Bronchial epithelial cell (primary cell): ENCODE measurements around the gene RPS6KA2. TPM values are rescaled to one million over a fixed set of nuclear protein-coding genes. Genes with fewer than 3 reads are reported as not detected.

Experiments used
- DNase-seq: peaks from one replicate; pipeline ENCODE4 v3.0.0-alpha.2; 2010; ENCODE audit warnings: low read depth
- FAIRE-seq: peaks from 2 replicates; lab custom pipeline; 2011; peaks lifted over from hg19 to GRCh38; lab: Jason Lieb, UNC
- H3K27me3 ChIP-seq: 2 replicates; pipeline ENCODE4 v1.5.1; 2011; ENCODE audit warnings: low read length; ENCODE audit not compliant: control insufficient read depth, insufficient read depth
- H3K36me3 ChIP-seq: 2 replicates; pipeline ENCODE4 v1.5.1; 2011; ENCODE audit warnings: low read length; ENCODE audit not compliant: control insufficient read depth, insufficient read depth
- H3K4me3 ChIP-seq: 2 replicates; pipeline ENCODE4 v1.5.1; 2011; ENCODE audit warnings: mild to moderate bottlenecking, low read depth, low read length, control low read depth
- total RNA-seq: library from RNA; depleted of rRNA; stranded (reverse); fragments of >200 nt; gene quantifications from 2 replicates; pipeline ENCODE4 v1.2.1, GENCODE V29; 2014
- TF ChIP-seq, protein P1 (sequence below): IDR thresholded peaks from 2 replicates; pipeline ENCODE4 v1.5.1; 2011; ENCODE audit warnings: mild to moderate bottlenecking, moderate library complexity, low read length, control low read depth, inconsistent platforms; ENCODE audit not compliant: insufficient read depth, severe bottlenecking

Gene RPS6KA2
- total RNA-seq, 1 donor from 2014 or later: 42.6 TPM

DNA sequence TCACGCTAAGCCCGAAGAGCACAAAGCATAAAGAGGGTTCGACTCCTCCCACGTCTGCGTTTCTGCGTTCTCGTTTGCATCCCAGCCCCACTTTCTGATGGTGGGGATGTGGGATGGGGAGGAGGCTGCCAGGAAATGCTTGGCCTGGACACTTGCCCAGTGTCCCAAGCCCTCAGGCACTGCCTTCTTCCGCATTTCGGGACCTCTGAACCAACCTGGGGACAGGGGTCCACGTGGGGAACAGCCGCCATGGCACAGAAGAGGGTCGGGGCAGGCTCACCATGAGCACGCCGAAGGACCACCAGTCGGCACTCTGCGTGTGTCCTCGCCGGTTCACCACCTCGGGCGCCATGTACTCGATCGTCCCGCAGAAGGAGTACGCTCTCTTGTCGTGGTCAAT, 128.8 kb downstream of the RPS6KA2 start:
- no peak overlapping the region for H3K4me3 ChIP-seq
- H3K27me3 ChIP-seq: no peaks in the 10 kb centered on the region
- peaks cover 4% of the 10 kb centered on the region for H3K36me3 ChIP-seq
- TF ChIP-seq, protein P1, sequence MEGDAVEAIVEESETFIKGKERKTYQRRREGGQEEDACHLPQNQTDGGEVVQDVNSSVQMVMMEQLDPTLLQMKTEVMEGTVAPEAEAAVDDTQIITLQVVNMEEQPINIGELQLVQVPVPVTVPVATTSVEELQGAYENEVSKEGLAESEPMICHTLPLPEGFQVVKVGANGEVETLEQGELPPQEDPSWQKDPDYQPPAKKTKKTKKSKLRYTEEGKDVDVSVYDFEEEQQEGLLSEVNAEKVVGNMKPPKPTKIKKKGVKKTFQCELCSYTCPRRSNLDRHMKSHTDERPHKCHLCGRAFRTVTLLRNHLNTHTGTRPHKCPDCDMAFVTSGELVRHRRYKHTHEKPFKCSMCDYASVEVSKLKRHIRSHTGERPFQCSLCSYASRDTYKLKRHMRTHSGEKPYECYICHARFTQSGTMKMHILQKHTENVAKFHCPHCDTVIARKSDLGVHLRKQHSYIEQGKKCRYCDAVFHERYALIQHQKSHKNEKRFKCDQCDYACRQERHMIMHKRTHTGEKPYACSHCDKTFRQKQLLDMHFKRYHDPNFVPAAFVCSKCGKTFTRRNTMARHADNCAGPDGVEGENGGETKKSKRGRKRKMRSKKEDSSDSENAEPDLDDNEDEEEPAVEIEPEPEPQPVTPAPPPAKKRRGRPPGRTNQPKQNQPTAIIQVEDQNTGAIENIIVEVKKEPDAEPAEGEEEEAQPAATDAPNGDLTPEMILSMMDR: no peak
- FAIRE-seq (no peak), DNase-seq (no peak)

DNA sequence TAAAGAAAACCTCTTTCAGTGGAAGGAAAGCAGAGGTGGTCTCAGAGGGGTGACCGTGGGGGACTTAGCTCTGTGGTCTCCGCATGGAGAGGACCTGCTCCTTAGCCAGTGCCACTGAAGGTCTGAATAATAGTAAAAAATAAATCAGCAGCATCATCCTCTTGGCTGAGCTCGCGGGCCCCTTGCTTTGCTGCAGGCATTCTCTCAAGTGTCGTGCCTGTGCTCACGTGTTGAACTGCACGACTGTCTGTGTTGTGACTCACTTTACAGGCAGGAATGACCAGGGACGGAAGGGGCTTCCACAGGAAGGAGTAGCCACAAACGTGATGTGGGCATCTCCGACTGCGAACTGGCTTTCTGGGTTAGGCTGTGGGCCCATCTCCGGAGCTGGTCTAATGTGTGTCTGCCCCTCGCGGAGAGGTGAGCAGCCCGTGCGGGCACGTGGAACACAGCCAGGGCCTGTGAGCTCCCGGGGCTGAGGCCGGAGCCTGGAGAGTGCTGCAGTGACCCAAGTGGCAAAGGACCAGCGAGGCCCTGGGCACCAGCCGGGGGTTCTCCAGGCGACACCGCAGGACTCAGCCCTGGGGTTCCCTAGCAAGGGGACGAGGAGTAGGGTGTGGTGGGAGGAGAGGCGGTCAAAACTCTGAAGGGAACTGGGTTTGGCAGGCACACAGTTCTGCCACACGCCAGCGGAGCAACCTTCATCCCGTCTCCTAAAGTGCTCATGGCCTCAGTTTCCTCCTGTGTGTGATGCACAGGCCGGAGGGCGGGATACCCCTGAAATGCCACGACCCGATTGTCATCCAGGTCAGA, 129.8 kb downstream of the RPS6KA2 start:
- no peak overlapping the region for H3K4me3 ChIP-seq
- no peak for FAIRE-seq
- peaks cover 2% of the 10 kb centered on the region for H3K36me3 ChIP-seq
- no peaks in the 10 kb centered on the region for H3K27me3 ChIP-seq
- TF ChIP-seq, protein P1: no peak
- DNase-seq: no peak

DNA sequence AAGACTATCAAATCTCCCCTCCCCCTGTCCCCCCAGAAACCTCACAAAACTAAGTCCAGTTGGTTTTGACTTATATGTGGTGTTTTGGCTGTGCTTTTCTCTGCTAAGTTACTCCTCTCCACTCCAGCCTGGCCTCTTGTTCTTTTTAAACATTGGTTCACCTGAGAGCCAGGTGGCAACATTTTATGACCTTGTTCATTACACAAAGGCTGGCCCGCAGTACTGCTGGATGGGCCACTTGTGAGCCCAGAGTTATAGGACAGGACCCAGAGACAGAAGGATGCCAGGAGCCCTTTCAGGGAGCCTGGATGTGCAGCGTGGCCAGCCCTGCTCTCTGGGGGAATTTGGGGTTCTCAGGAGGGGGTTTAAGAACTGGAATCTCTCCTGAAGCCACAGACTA, 130.6 kb downstream of the RPS6KA2 start:
- H3K27me3 ChIP-seq: no peaks in the 10 kb centered on the region
- FAIRE-seq: no peak
- no peak overlapping the region for H3K4me3 ChIP-seq
- DNase-seq: no peak
- peaks cover 2% of the 10 kb centered on the region for H3K36me3 ChIP-seq
- TF ChIP-seq, protein P1: no peak

DNA sequence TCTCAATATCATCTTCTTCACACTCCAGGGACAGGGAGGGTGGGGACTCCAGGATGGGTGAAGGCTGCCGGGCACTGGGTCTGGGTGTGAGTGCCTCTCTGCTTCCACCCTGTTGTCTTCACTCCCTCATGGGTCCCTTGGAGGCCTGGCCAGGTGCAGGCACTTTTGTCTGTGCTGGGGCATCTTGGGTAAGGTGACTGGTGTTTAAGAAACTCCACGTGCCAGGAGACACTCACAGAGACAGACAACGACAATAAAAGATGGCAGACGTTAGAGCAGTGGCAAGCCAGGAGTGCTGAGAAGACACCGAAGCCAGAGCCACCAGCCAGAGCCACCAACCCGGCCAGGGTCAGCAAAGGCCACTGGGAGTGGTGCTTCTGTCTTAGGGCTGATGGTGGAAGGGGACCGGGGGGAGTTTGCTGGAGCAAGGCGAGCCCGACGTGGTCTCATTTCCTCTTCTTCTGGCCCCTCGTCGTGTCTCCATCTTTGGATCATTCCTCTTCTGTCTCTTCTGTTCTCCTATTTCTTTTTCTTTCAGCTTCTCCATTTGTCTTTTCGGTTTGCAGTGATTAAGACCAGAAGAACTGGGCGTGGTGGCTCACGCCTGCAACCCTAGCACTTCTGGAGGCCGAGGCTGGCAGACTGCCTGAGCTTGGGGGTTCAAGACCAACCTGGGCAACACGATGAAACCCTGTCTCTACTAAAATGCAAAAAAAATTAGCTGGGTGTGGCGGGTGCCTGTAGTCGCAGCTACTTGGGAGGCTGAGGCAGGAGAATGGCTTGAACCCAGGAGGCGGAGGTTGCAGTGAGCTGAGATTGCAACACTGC, 131.3 kb downstream of the RPS6KA2 start:
- no peaks in the 10 kb centered on the region for H3K27me3 ChIP-seq
- FAIRE-seq (no peak), DNase-seq (no peak)
- H3K36me3 ChIP-seq: peaks cover 2% of the 10 kb centered on the region
- no peak overlapping the region for H3K4me3 ChIP-seq
- TF ChIP-seq, protein P1: no peak

DNA sequence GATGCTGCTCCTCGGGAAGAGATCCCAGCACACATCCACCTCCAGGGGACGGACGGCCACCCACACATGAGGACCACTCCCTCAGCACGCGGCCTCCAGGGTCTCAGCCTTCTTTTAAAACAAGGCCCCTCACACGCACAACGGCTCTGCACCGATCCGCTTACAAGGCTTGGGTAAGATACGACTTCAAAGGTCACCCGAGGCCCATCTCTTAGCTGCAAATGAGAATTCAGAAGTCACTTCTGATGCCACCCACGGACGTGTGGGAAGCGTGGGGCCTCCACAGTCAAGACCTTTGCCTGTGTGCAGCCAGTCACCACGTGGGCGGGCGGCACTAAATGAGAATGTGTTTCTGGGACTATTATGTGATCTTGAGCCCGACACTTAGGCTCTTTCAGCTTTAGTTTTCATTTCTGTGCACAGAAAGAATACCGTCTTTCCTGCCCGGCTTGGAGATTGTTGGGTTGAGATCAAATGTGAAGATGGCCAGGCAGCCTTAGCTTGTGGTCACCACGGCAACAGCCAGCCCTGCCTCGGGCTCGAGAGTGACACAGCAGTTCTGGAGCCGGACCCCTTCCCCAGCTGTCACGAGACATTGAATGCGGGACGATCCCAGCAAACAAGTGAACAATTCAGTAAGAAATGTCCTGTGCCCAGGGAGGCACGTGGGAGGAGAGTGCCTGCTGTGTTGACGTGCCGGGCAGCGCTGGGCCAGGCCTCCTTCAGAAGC, 132.1 kb downstream of the RPS6KA2 start:
- H3K36me3 ChIP-seq: peaks cover 2% of the 10 kb centered on the region
- H3K27me3 ChIP-seq: no peaks in the 10 kb centered on the region
- DNase-seq: no peak
- FAIRE-seq: no peak
- TF ChIP-seq, protein P1: no peak
- no peak overlapping the region for H3K4me3 ChIP-seq
